OCI-LY3 (cell line): Measurements from ENCODE around the gene NQO2.
A peak's percentile ranks its signal among the peaks of the same experiment; 100 is the strongest.

ENCODE experiments used
- H2AFZ ChIP-seq: fragments of 200-600, 300-600 bp; shearing (Covaris generic); 2 replicates; pipeline ENCODE4 v1.6.0; 2014; ENCODE audit warnings: antibody characterized with exemption, low read depth, low read length
- H3K27ac ChIP-seq: fragments of 200-600, 300-600 bp; sonication (generic); 2 replicates; pipeline ENCODE4 v1.5.1; 2014; ENCODE audit warnings: mild to moderate bottlenecking, low read length, moderate library complexity, mixed read lengths
- H3K27me3 ChIP-seq: fragments of 200-600, 300-600 bp; sonication (generic); 2 replicates; pipeline ENCODE4 v1.6.1; 2014; ENCODE audit warnings: low read depth, low read length, mixed read lengths
- H3K36me3 ChIP-seq: fragments of 200-600, 300-600 bp; sonication (generic); replicated peaks from 2 replicates; pipeline ENCODE3; 2014; ENCODE audit warnings: low read depth, low read length, mixed read lengths
- H3K4me1 ChIP-seq: fragments of 300-600, 200-600 bp; sonication (generic); 2 replicates; pipeline ENCODE4 v1.6.1; 2014; ENCODE audit warnings: low read length, mixed read lengths
- H3K4me2 ChIP-seq: fragments of 200-600, 300-600 bp; sonication (generic); 2 replicates; pipeline ENCODE4 v1.6.1; 2014; ENCODE audit warnings: low read length, mixed read lengths
- H3K4me3 ChIP-seq: fragments of 300-600, 200-600 bp; sonication (generic); 2 replicates; pipeline ENCODE4 v1.5.1; 2014; ENCODE audit warnings: antibody characterized with exemption, mild to moderate bottlenecking, low read length, moderate library complexity
- H3K79me2 ChIP-seq: fragments of 300-600, 200-600 bp; shearing (Covaris generic); 2 replicates; pipeline ENCODE4 v1.6.1; 2014; ENCODE audit warnings: mild to moderate bottlenecking, low read length, mixed read lengths
- H3K9ac ChIP-seq: fragments of 300-600, 200-600 bp; shearing (Covaris generic); 2 replicates; pipeline ENCODE4 v1.6.0; 2014; ENCODE audit warnings: mild to moderate bottlenecking, low read length, moderate library complexity
- H3K9me3 ChIP-seq: fragments of 200-600, 300-600 bp; shearing (Covaris generic); 2 replicates; pipeline ENCODE4 v1.6.1; 2014; ENCODE audit warnings: low read length, mixed read lengths; ENCODE audit not compliant: insufficient read depth
- H4K20me1 ChIP-seq: fragments of 200-600, 300-600 bp; sonication (generic); 2 replicates; pipeline ENCODE4 v1.6.1; 2016; ENCODE audit warnings: low read length, mixed read lengths; ENCODE audit not compliant: insufficient read depth
- EZH2phosphoT487 ChIP-seq: fragments of 200-600 bp; shearing (Covaris generic); IDR thresholded peaks from 2 replicates; pipeline ENCODE4 v1.6.1; 2018; ENCODE audit warnings: antibody characterized with exemption, mixed run types, low read depth
- TF ChIP-seq, protein P1 (sequence below): fragments of 200-600, 300-600 bp; sonication (generic); IDR thresholded peaks from 2 replicates; pipeline ENCODE4 v1.5.1; 2014; ENCODE audit warnings: antibody characterized with exemption, low read length, low read depth

The NQO2 gene

DNA sequence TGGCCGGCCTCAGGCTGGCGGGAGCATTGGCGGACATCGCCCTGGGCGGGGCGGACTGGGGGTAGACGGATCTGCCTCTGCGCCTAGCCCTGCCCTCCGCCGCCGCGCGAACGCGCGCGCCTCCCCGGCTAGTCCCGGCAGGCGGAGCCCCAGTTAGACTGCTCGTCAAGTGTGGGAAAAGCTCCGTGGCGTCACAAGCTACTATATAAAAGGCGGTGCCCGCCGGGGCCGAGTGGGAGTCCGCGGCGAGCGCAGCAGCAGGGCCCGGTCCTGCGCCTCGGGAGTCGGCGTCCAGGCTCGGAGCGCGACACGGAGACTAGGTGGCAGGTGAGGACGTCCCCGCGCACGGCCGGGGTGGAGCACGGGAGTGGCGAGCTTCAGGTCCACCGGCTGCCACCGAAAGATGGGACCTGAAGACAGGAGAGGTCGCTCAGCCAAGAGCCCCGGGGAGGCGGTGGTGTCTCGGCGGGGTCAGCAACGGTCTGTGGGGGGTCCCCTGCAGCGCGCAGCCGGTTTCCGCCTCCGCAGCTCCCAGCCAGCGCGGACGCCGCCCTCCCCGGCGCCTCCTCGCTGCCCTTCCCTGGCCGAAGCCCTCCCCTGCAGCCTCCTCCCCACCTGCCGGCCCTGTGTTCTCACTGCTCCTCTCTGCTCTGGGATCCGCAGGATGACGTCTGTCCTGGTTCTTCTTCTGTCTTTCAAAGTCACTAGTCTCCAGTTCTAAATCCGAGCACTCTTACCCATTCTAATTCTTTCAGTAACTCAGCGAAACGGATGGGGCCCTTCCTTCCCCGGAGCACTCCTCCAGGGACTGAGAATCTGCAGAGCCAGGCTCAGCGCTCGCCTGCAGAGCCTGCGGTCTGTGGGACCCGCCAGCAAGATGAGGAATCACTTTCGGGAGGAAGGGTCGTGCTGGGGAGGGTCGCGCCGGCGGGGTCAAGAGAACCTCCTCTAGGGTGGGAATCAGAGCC, 64.3 kb downstream of the NQO2 start:
- Histone ChIP-seq H3K9ac (peak overlapping the region; percentile 42; the same call in 1 of the 2 replicates), H3K4me2 (peak overlapping the region; percentile 72), H3K27me3 (no peaks in the 10 kb centered on the region), H3K9me3 (no peaks in the 10 kb centered on the region), H3K79me2 (no peaks in the 10 kb centered on the region; the same call in 1 of the 2 replicates), H3K27ac (no peak overlapping the region), H4K20me1 (no peaks in the 10 kb centered on the region), H2AFZ (no peak overlapping the region), H3K36me3 (no peaks in the 10 kb centered on the region), H3K4me1 (no peaks in the 10 kb centered on the region), H3K4me3 (peak overlapping the region; percentile 80)
- TF ChIP-seq, protein P1, sequence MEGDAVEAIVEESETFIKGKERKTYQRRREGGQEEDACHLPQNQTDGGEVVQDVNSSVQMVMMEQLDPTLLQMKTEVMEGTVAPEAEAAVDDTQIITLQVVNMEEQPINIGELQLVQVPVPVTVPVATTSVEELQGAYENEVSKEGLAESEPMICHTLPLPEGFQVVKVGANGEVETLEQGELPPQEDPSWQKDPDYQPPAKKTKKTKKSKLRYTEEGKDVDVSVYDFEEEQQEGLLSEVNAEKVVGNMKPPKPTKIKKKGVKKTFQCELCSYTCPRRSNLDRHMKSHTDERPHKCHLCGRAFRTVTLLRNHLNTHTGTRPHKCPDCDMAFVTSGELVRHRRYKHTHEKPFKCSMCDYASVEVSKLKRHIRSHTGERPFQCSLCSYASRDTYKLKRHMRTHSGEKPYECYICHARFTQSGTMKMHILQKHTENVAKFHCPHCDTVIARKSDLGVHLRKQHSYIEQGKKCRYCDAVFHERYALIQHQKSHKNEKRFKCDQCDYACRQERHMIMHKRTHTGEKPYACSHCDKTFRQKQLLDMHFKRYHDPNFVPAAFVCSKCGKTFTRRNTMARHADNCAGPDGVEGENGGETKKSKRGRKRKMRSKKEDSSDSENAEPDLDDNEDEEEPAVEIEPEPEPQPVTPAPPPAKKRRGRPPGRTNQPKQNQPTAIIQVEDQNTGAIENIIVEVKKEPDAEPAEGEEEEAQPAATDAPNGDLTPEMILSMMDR, result no peak
- TF ChIP-seq EZH2phosphoT487, result no peak

DNA sequence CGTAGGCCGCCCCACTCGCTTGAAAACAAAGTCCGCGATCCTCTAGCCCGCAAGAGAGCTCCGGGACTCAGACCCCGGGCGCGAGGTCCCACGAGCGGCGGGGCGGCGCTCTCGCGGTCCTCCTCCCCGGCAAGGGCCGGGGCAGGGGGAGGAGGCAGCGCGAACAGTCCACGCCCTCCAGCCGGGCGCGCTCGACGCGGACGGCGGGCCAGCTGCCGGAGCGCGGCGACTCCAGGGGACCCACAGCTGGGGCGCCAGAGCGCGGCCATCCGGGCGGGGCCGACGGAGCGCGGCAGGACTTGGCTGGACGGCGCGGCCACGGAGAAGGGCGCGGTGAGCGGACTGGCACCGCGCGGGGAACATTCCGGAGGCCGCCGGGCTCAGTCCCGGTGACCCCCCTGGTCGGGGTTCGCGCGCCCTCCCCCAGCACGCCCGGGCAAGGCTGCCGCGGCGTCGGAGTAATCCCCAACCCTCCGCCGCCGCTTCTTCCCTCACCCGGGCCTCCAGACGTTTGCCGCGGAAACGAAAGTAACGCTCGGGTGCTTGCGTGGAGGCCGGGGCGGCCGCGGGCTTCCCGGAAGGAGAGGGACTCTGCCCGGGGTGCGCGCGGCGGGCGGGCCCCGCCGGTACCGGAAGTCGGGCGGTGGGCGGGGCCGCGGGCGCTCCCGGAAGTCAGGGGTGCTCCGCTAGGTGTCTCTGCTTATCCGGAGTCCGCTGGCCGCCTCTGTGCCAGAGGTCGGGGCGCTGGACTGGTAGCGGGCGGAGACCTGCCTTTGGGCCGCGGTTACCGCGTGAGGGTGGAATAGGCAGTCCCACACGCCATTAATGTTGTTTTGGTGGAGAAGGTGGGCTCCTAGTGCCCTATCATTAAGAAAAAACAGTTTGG, 68.9 kb downstream of the NQO2 start, which contains the start of gene RIPK1:
Gene RIPK1 (plus strand): TSS at position 166 of the 886 bp plus-strand sequence. CDS start 8,330 bp downstream, outside the sequence.
- H3K9ac ChIP-seq, result peak within 1 kb of the TSS; percentile 89
- H3K79me2 ChIP-seq, result peaks cover 17% of the 10 kb centered on the region
- no peaks in the 10 kb centered on the region for H4K20me1 ChIP-seq
- peak within 1 kb of the TSS; percentile 61; the same call in 1 of the 2 replicates for H2AFZ ChIP-seq
- H3K27ac ChIP-seq, result peak within 1 kb of the TSS; percentile 88
- no peak for TF ChIP-seq EZH2phosphoT487
- TF ChIP-seq, protein P1, result peak; percentile 23
- H3K4me1 ChIP-seq, result peaks cover 3% of the 10 kb centered on the region; the same call in 1 of the 2 replicates
- no peaks in the 10 kb centered on the region for H3K9me3 ChIP-seq
- peak within 1 kb of the TSS; percentile 83 for H3K4me2 ChIP-seq
- peak within 1 kb of the TSS; percentile 98 for H3K4me3 ChIP-seq
- no peaks in the 10 kb centered on the region for H3K36me3 ChIP-seq
- H3K27me3 ChIP-seq, result no peaks in the 10 kb centered on the region
